Inflammatory macrophage (primary cell): Measurements from ENCODE around the gene AUTS2.

Source experiments
- DNase-seq, 2 donors: peaks; one replicate each; pipeline ENCODE4 v3.0.0-alpha.2; 2020 to 2022

The AUTS2 gene

GRCh38 chr7:70448312-70448906, 850.1 kb downstream of the AUTS2 start:
- no peak for DNase-seq

GRCh38 chr7:70450731-70451130, 852.5 kb downstream of the AUTS2 start:
- no peak for DNase-seq

- DNase-seq, result no peak
Observed at GRCh38 chr7:70455925-70456324, 857.6 kb downstream of the AUTS2 start.

GRCh38 chr7:70456719-70457118, 858.4 kb downstream of the AUTS2 start:
- no peak for DNase-seq

- DNase-seq, result no peak
Observed at GRCh38 chr7:70457482-70457881, 859.2 kb downstream of the AUTS2 start.

- no peak for DNase-seq
Observed at GRCh38 chr7:70457883-70458680, 859.8 kb downstream of the AUTS2 start.

- no peak for DNase-seq
Observed at GRCh38 chr7:70458745-70459144, 860.5 kb downstream of the AUTS2 start.

- no peak for DNase-seq
Observed at GRCh38 chr7:70459546-70459945, 861.3 kb downstream of the AUTS2 start.

- no peak for DNase-seq
Observed at GRCh38 chr7:70460071-70460470, 861.8 kb downstream of the AUTS2 start.

GRCh38 chr7:70460562-70460961, 862.3 kb downstream of the AUTS2 start:
- DNase-seq, result no peak

- no peak for DNase-seq
Observed at GRCh38 chr7:70463352-70463938, 865.2 kb downstream of the AUTS2 start.

- DNase-seq, result no peak
Observed at GRCh38 chr7:70466725-70467364, 868.6 kb downstream of the AUTS2 start.

GRCh38 chr7:70470746-70471145, 872.5 kb downstream of the AUTS2 start:
- no peak for DNase-seq

- DNase-seq, result no peak
Observed at GRCh38 chr7:70472601-70473237, 874.4 kb downstream of the AUTS2 start.

GRCh38 chr7:70474639-70475234, 876.5 kb downstream of the AUTS2 start:
- DNase-seq, result no peak

GRCh38 chr7:70477036-70478010, 879.0 kb downstream of the AUTS2 start:
- DNase-seq, result no peak

GRCh38 chr7:70479153-70480021, 881.1 kb downstream of the AUTS2 start:
- no peak for DNase-seq

GRCh38 chr7:70480927-70481569, 882.8 kb downstream of the AUTS2 start:
- DNase-seq, result no peak

GRCh38 chr7:70481570-70482123, 883.4 kb downstream of the AUTS2 start:
- no peak for DNase-seq
